Brain microvascular endothelial cell (primary cell): ENCODE data around the gene ADPRS.

ENCODE experiments used
- DNase-seq: peaks from one replicate; pipeline ENCODE4 v3.0.0-alpha.2; 2020
- H3K27ac ChIP-seq: fragments of 250-450 bp; sonication (Bioruptor Pico); 2 replicates; pipeline ENCODE4 v1.5.1; 2020; ENCODE audit warnings: mild to moderate bottlenecking, moderate library complexity
- H3K27me3 ChIP-seq: fragments of 250-450 bp; sonication (Bioruptor Pico); replicated peaks from 2 replicates; pipeline ENCODE4 v1.5.1; 2020; ENCODE audit warnings: mild to moderate bottlenecking
- H3K36me3 ChIP-seq: fragments of 250-450 bp; sonication (Bioruptor Pico); replicated peaks from 2 replicates; pipeline ENCODE4 v1.5.1; 2020; ENCODE audit warnings: mild to moderate bottlenecking
- H3K4me3 ChIP-seq: 2 replicates; pipeline ENCODE4 v1.5.1; 2011; ENCODE audit warnings: low read depth, mild to moderate bottlenecking, control low read depth, low read length, moderate library complexity
- in situ Hi-C: cut with HindIII; loops from 2 replicates; pipeline ENCODE4 v1.10.0; 2017; ENCODE audit warnings: low sequenced_read_pairs, low pct_ligation_motif_present
- TF ChIP-seq, protein P1 (sequence below): IDR thresholded peaks from 2 replicates; pipeline ENCODE4 v1.5.1; 2011; ENCODE audit warnings: low read depth, mild to moderate bottlenecking, moderate library complexity, low read length, control low read depth, inconsistent platforms; ENCODE audit errors: missing control alignments

Gene ADPRS

DNA sequence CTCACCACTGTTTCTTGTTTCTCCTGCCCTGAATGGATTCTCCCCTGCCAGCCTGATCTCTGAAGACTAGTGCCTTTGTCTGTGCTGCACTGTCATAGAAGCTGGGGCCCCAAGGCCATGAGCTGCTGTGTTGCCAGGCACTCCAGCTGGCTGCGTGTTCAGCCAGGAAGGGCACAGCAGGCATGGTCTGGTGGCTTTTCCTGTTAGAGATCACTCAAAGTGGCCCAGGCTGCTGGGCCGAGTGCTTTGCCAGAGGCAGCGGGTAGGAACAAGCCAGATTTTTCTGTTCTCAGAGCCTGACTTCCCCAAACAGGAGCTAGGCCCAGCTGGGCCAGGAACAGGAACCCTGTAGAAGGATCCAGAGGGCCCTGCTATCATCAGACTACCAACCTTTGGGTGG, 5.2 kb downstream of the ADPRS start:
- TF ChIP-seq, protein P1, sequence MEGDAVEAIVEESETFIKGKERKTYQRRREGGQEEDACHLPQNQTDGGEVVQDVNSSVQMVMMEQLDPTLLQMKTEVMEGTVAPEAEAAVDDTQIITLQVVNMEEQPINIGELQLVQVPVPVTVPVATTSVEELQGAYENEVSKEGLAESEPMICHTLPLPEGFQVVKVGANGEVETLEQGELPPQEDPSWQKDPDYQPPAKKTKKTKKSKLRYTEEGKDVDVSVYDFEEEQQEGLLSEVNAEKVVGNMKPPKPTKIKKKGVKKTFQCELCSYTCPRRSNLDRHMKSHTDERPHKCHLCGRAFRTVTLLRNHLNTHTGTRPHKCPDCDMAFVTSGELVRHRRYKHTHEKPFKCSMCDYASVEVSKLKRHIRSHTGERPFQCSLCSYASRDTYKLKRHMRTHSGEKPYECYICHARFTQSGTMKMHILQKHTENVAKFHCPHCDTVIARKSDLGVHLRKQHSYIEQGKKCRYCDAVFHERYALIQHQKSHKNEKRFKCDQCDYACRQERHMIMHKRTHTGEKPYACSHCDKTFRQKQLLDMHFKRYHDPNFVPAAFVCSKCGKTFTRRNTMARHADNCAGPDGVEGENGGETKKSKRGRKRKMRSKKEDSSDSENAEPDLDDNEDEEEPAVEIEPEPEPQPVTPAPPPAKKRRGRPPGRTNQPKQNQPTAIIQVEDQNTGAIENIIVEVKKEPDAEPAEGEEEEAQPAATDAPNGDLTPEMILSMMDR = no peak
- H3K27ac ChIP-seq = no peak overlapping the region

DNA sequence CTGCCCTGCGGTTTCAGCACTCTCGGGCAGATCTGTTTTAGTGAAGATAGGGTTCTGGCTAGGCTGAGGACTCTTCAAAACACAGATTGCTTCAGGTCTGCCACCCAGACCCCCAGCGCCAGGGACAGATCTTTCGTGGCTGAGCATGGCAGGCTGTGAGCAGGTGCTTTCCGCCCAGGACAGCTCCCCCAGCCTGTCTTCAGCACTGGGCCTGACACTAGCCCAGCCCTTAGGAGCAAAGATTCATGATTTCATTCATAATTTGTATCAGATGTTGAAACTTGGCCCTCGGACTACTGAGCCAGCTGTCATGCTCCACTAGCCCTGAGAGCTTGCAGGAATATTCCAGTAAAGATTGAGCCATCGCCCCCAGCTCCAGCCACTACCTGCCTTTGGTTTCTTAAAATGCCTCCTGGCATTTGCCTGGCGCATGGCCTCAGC, 5.9 kb downstream of the ADPRS start:
- no peak for DNase-seq
- TF ChIP-seq, protein P1 = no peak
- Histone ChIP-seq H3K27ac (no peak overlapping the region), H3K4me3 (no peak overlapping the region), H3K27me3 (no peaks in the 10 kb centered on the region), H3K36me3 (peaks cover 44% of the 10 kb centered on the region)
- in situ Hi-C loops = no loop called here

More for the DNA sequence above, 5.2 kb downstream of the ADPRS start:
- no peak for DNase-seq
- Histone ChIP-seq H3K36me3 (peaks cover 44% of the 10 kb centered on the region), H3K27me3 (no peaks in the 10 kb centered on the region), H3K4me3 (no peak overlapping the region)
- in situ Hi-C loops = no loop called here

DNA sequence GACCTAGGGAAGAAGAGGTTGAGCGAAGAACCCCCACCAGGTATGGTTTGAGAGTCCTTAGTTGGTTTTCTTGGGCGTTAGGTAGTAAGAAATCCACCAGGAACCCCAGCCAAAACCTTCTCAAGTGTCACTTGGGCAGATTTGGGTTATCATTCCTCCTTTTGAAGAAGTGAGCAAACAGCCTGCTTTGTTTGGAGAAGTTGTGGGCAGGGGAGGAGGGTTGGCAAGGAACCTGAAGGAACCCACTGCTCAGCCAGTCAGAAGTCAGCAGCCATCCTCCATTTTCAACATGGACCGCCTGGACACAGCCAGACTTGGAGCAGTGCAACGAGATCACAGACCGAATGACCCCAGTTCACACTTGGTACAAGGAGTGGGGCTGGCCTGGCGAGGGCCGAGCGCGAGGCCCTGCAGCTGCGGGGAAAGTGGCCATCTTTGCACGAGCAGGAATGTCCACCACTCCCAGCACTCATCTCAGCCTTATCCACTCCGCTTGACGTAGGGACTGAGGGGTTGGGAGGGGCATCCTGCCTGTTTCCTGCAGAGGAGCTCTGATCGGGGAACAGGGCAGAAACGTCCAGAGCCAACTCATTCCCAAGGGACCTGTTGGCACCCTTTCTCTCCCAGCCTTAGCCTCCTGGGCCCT, 7.2 kb downstream of the ADPRS start:
- no peak for DNase-seq
- TF ChIP-seq, protein P1 = no peak
- peaks cover 42% of the 10 kb centered on the region for H3K36me3 ChIP-seq
- no peak overlapping the region for H3K27ac ChIP-seq
- in situ Hi-C loops = no loop called here
- no peak overlapping the region for H3K4me3 ChIP-seq
- H3K27me3 ChIP-seq = no peaks in the 10 kb centered on the region

DNA sequence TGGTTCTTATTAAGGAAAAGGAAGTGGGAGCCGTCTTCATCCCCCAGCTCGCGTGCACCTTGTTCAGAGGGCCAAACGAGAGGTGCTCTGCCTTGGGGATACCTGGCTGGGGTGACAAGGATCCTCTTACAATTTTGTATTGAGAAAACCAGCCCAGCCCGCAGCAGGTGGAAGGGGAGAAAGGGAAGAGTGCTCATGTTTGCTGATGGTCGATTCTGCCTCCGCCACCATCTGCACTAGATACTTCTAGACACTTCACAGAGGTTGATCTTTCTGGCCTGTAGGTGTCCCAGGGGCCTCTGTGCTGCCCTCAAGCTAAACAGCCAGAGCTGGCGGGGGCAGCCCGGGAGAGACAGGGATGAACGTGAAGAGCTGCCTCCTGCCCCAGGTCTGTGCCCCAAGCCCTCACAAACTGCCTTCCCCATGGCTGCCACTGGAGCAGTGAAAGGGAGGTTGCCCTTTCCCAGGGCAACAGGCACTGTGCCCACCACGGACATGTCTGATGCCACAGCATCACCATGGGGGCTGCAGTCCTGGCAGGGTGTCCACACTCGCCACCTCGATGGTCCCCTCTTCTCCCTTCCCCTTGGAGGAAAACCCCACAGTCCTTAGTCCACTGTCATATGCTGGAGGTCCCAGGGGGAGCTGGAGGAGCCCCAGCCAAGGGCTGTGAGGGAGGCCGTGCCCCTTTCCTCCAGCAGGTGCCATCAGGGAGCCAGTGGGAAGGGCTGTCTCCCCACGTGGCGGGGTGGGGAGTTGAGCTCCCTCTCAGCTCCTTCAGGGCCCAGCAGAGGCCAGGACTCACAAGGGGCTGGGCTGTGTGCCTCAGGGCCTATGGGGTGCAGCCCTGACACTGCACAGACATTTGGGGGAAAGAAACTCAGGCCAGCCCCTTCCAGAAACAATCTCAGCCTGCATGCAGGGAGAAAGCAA, 8.1 kb downstream of the ADPRS start:
- DNase-seq = no peak
- Histone ChIP-seq H3K27ac (no peak overlapping the region), H3K4me3 (no peak overlapping the region), H3K36me3 (peaks cover 33% of the 10 kb centered on the region), H3K27me3 (no peaks in the 10 kb centered on the region)
- TF ChIP-seq, protein P1 = peak; percentile 55
- in situ Hi-C loops = no loop called here

DNA sequence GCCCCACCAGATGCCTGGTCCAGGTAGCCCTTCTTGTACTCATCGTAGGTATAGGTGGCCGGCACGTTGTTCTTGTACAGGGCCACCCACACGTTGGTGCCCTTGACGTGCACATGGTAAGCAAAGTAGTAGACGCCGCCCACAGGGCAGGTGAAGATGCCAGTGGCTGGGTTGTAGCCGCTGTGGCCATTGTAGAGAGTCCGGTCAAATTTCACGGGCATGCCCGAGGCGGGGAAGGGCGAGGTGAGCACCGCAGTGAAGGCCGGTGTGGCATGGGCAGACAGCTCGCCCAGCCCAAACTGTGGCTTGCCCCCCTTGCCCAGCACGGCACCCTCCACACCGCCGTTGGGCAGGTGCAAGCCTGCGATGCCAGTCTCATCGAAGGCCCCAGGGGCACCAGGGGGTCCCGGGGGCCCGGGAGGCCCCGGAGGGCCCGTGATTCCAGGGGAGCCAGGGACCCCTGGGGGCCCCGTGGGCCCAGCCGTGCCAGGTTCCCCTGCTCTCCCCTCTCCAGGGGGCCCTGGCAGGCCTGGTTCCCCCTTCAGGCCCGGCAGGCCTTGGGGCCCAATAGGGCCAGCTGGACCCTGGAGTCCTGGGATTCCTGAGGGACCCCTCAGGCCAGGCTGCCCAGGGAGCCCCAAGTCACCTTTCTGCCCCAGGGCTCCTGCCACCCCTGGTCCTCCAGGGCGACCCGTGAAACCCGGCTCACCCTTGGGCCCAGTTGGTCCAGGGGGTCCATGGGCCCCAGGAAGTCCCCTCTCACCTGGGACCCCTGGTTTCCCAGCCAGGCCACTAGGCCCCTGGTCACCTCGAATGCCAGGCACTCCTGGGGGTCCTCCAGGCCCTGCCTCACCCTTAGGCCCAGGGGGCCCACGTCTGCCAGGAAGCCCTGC, 9.2 kb downstream of the ADPRS start:
- no peak for DNase-seq
- H3K36me3 ChIP-seq = peaks cover 22% of the 10 kb centered on the region
- in situ Hi-C loops = no loop called here
- TF ChIP-seq, protein P1 = no peak
- H3K4me3 ChIP-seq = no peak overlapping the region
- H3K27me3 ChIP-seq = no peaks in the 10 kb centered on the region
- no peak overlapping the region for H3K27ac ChIP-seq
